ENCODE data around the gene CCDC112. TPM values are rescaled to one million over a fixed set of nuclear protein-coding genes. Genes with fewer than 3 reads are reported as not detected.

The CCDC112 gene
- polyA plus RNA-seq (2011; rRNA removed) (0.40 and 1.1 TPM in 2 replicates), polyA minus RNA-seq (2011; rRNA and poly(A)+ RNA removed) (0.24 and 0.46 TPM in 2 replicates)

GRCh38 chr5:115296124-115297022, at the start of gene CCDC112:
Gene CCDC112, minus strand, starts transcription at chr5:115296654. Its CDS starts 111 bp downstream, at chr5:115296543.
- no peaks in the 10 kb centered on the region for H3K36me3 ChIP-seq (ENCODE audit: control insufficient read depth, insufficient read depth, low read length)
- peak within 1 kb of the TSS; percentile 83 for H3K4me3 ChIP-seq (ENCODE audit: low read depth, low read length)
- H3K27me3 ChIP-seq (ENCODE audit: control insufficient read depth, insufficient read depth, low read length) = no peaks in the 10 kb centered on the region
- no peak for DNase-seq (ENCODE audit: low read depth)
- POLR2A ChIA-PET = no interaction called here
- no peak for TF ChIP-seq CTCF (IDR thresholded peaks at IDR 0.05; ENCODE audit: insufficient read depth, low read depth, low read length)
- CTCF ChIA-PET = interaction anchor here (0.6 to 4.6 kb wide), 6 partner anchors 10 to 847 kb away, joined by 3 to 24 read pairs (median 3); no protein-coding TSS in a partner anchor

GRCh38 chr5:115345344-115345743, 48.9 kb upstream of the CCDC112 start:
- ChIA-PET POLR2A (no interaction called here), CTCF (no interaction called here)

DNA sequence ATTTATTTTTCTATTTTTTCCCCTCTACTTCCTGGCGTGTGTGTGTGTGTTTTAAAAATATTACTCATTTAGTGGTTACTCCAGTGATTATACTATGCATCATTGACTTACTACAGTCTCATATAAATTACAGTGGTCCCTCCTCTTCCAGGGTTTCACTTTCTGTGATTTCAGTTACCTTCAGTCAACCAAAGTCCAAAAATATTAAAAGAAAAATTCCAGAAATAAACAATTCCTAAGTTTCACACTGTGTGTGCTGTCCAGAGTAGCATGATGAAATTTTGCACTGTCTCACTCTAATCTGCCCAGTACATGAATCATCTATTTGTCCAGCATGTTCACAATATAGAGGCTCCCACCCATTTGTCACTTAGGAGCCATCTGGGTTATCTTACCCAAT, 47.4 kb upstream of the CCDC112 start:
- no peaks in the 10 kb centered on the region for H3K36me3 ChIP-seq (ENCODE audit: control insufficient read depth, insufficient read depth, low read length)
- no peak overlapping the region for H3K4me3 ChIP-seq (ENCODE audit: low read depth, low read length)
- no peak for TF ChIP-seq CTCF (IDR thresholded peaks at IDR 0.05; ENCODE audit: insufficient read depth, low read depth, low read length)
- POLR2A ChIA-PET = no interaction called here
- CTCF ChIA-PET = no interaction called here
- DNase-seq (ENCODE audit: low read depth) = no peak
- H3K27me3 ChIP-seq (ENCODE audit: control insufficient read depth, insufficient read depth, low read length) = no peaks in the 10 kb centered on the region

More at GRCh38 chr5:115345344-115345743, 48.9 kb upstream of the CCDC112 start:
- no peak for DNase-seq (ENCODE audit: low read depth)
- Histone ChIP-seq H3K36me3 (ENCODE audit: control insufficient read depth, insufficient read depth, low read length) (no peaks in the 10 kb centered on the region), H3K4me3 (ENCODE audit: low read depth, low read length) (no peak overlapping the region), H3K27me3 (ENCODE audit: control insufficient read depth, insufficient read depth, low read length) (no peaks in the 10 kb centered on the region)
- no peak for TF ChIP-seq CTCF (IDR thresholded peaks at IDR 0.05; ENCODE audit: insufficient read depth, low read depth, low read length)

DNA sequence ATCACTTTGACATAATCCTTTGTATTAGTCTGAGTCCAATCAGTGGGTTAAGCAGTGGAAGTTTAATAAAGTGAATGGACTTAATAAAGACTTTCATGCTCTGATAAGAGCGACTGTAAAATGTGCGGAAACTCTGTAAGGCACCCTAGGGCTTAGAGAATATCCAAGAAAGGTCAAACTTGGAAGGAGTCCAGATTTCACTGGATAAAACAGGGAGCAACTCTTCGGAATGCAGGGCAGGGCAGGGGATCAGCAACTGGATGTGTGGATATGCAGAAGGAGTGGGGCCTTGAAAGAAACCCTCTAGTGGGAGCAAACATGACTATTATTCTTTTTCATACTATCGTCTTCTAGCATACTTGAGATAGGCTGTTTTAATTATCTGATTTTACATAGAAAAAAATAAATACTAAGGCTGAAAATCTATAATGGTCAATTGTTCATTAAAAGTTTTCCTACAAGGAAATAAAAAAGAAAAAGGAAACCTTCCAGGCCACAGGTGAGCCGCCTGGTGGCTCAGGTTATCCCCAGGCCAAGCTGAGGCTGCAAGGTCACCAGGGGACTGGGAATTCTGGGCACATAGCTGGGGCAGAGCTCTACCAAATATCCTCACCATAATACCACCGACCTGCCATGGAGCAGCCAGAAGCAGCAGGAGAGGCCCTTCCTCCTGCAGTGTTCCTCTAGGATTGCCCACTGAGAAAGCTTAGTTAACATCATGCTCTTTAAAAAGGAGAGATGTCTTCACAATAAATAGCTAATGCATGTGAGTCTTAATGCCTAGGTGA, 46.3 kb upstream of the CCDC112 start:
- Histone ChIP-seq H3K27me3 (ENCODE audit: control insufficient read depth, insufficient read depth, low read length) (no peaks in the 10 kb centered on the region), H3K4me3 (ENCODE audit: low read depth, low read length) (no peak overlapping the region), H3K36me3 (ENCODE audit: control insufficient read depth, insufficient read depth, low read length) (no peaks in the 10 kb centered on the region)
- CTCF ChIA-PET = no interaction called here
- POLR2A ChIA-PET = no interaction called here
- no peak for TF ChIP-seq CTCF (IDR thresholded peaks at IDR 0.05; ENCODE audit: insufficient read depth, low read depth, low read length)
- no peak for DNase-seq (ENCODE audit: low read depth)

DNA sequence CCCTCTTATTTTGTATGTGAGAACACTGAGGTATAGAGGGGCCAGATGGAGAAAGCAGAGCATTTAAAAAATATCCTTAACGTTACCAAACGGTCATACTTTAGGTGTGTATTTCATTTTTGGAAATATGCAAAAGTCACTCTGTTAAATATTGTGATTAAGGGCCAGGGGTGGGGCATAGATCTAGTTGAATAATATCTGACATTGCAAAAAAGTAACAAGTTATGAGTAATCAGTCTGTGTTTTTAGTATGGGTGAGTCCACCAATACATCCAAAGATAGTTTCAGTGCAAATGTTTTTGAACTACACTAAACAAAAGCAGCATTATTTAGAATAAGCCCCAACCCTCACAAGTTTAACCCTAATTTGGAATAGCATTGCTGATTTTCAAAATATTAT, 45.3 kb upstream of the CCDC112 start:
- CTCF ChIA-PET = no interaction called here
- Histone ChIP-seq H3K36me3 (ENCODE audit: control insufficient read depth, insufficient read depth, low read length) (no peaks in the 10 kb centered on the region), H3K27me3 (ENCODE audit: control insufficient read depth, insufficient read depth, low read length) (no peaks in the 10 kb centered on the region), H3K4me3 (ENCODE audit: low read depth, low read length) (no peak overlapping the region)
- TF ChIP-seq CTCF (IDR thresholded peaks at IDR 0.05; ENCODE audit: insufficient read depth, low read depth, low read length) = no peak
- POLR2A ChIA-PET = no interaction called here
- no peak for DNase-seq (ENCODE audit: low read depth)
